Natural killer cell (primary cell): Measurements from ENCODE around the gene RECK. TPM values are rescaled to one million over a fixed set of nuclear protein-coding genes. Genes with fewer than 3 reads are reported as not detected.

Experiments
- ATAC-seq, 3 donors: fragments of 150-1000 bp in 2 of 3; fragments of 200-7000 bp in 1 of 3; cut with Tn5 transposase; 1 replicate in 1 of 3; 2 replicates in 2 of 3; pipeline ENCODE4 v1.10.0; 2021; ENCODE audit warnings: mild to moderate bottlenecking in 2 of 3, moderate library complexity in 2 of 3
- DNase-seq, 2 donors: peaks; one replicate each; pipeline versions ENCODE4 v3.0.0 to v3.0.0-alpha.2; 2013 to 2021; ENCODE audit warnings: mixed read lengths in 1 of 2
- H3K27ac ChIP-seq: one replicate; pipeline ENCODE4 v1.5.1; 2013; ENCODE audit warnings: mild to moderate bottlenecking, low read length
- H3K27me3 ChIP-seq: one replicate; pipeline ENCODE4 v1.6.1; 2013; ENCODE audit warnings: low read length; ENCODE audit not compliant: control insufficient read depth, insufficient read depth
- H3K36me3 ChIP-seq: one replicate; pipeline ENCODE4 v1.6.1; 2013; ENCODE audit warnings: low read length; ENCODE audit not compliant: control insufficient read depth, insufficient read depth
- H3K4me1 ChIP-seq: one replicate; pipeline ENCODE4 v1.6.1; 2013; ENCODE audit warnings: low read length; ENCODE audit not compliant: control insufficient read depth, insufficient read depth
- H3K4me3 ChIP-seq: one replicate; pipeline ENCODE4 v1.5.1; 2013; ENCODE audit warnings: low read length
- H3K9me3 ChIP-seq: one replicate; pipeline ENCODE4 v1.6.1; 2013; ENCODE audit warnings: low read length; ENCODE audit not compliant: control insufficient read depth, insufficient read depth
- H3K27ac Mint-ChIP-seq, 2 donors: one replicate each; pipeline ENCODE4 v1.8.0; 2022; ENCODE audit warnings: mild to moderate bottlenecking in 2 of 2, mixed read lengths in 2 of 2, moderate library complexity in 1 of 2
- H3K27me3 Mint-ChIP-seq, 2 donors: one replicate each; pipeline ENCODE4 v1.8.0; 2022; ENCODE audit warnings: low read depth in 2 of 2, mixed read lengths in 2 of 2
- H3K36me3 Mint-ChIP-seq: one replicate; pipeline ENCODE4 v1.8.0; 2022; ENCODE audit warnings: mixed read lengths
- H3K4me1 Mint-ChIP-seq, 2 donors: one replicate each; pipeline ENCODE4 v1.8.0; 2022; ENCODE audit warnings: mixed read lengths in 2 of 2
- H3K4me3 Mint-ChIP-seq: one replicate; pipeline ENCODE4 v1.8.0; 2022; ENCODE audit warnings: mild to moderate bottlenecking, moderate library complexity, mixed read lengths
- H3K9me3 Mint-ChIP-seq, 2 donors: one replicate each; pipeline ENCODE4 v1.8.0; 2022; ENCODE audit warnings: mixed read lengths in 2 of 2
- CTCF ChIP-seq: fragments of 200-600 bp; IDR thresholded peaks from one replicate; pipeline ENCODE4 v1.8.0; 2022; ENCODE audit warnings: antibody characterized with exemption
- WGBS: methylation state at CpG from one replicate; pipeline ENCODE4 v1.1.7; 2013; ENCODE audit warnings: missing lambda C conversion rate; ENCODE audit not compliant: insufficient coverage; 5-methylcytosine and 5-hydroxymethylcytosine counted together
- intact Hi-C: fragments of 100-400 bp; cut with micrococcal nuclease; formaldehyde crosslinking; loops from one replicate; pipeline ENCODE4 v1.14.2; 2022
- total RNA-seq, 4 donors: library from RNA; stranded (reverse); fragments of 120-200 nt in 1 of 4; gene quantifications; one replicate each; pipeline versions ENCODE4 v1.2.3 to v1.2.4, GENCODE V29; 2013 to 2022

RECK gene
- total RNA-seq, 3 donors from 2014 or later (not counting 1 experiment from before 2014, with no cell fraction given), result 7.4 to 10.3 (median 8.0) TPM

- H3K27me3 ChIP-seq, result peaks cover 4% of the 10 kb centered on the region
- WGBS, result 88% methylated on average over 1 of the region's 1 CpG
- no peaks in the 10 kb centered on the region for H3K36me3 ChIP-seq
- Mint-ChIP-seq H3K4me3 (no peak overlapping the region), H3K36me3 (no peaks in the 10 kb centered on the region), H3K4me1 (peaks cover 4 to 5% of the 10 kb centered on the region in 2 donors), H3K27me3 (peaks cover 41 to 78% of the 10 kb centered on the region in 2 donors), H3K27ac (no peak overlapping the region), H3K9me3 (no peaks in the 10 kb centered on the region)
- no peak for TF ChIP-seq CTCF
- DNase-seq (no peak), ATAC-seq (no peak)
- intact Hi-C loops, result no loop called here
- H3K4me3 ChIP-seq, result no peak overlapping the region
- no peaks in the 10 kb centered on the region for H3K9me3 ChIP-seq
- no peaks in the 10 kb centered on the region for H3K4me1 ChIP-seq
- H3K27ac ChIP-seq, result no peak overlapping the region
Measured at GRCh38 chr9:36005891-36006290, 30.8 kb upstream of the RECK start.

DNA sequence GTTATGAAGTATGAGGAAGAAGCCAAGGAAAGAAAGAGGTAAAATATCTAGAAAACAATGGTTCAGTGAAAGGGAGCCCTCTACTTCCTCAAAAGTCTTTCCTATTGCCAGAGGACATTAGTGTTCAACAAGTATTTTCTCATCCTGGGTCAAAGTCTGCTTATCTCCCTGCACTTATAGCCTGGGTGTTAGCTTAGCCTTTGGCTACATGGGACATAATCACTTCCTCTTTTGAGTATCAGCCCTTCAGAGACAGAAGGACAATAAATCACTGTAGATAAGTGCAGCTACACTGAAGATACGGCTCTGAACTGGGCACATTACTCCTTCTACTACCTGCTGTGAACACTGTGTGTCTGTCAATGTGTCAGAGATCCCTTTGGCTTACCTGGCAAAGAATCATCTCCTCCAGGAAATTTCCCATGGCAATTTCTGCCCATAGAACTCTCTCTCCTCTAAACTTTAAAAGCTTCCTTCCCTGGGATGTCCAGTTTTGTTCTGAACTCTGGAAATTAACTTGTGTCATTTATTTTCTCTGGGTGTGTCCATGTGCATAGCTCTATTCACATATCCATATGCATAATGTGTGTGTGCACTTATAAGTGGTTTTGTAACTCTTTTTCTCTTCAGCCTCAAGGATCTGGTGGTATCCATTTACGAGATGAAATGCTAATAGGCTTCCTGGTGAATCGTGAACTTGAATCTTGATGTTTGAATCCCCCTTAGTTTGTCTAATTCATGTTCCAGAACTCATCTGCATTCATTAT is 30.0 kb upstream of the RECK start:
- WGBS, result 66% methylated on average over 3 of the region's 3 CpGs
- Histone ChIP-seq H3K4me3 (no peak overlapping the region), H3K9me3 (no peaks in the 10 kb centered on the region), H3K36me3 (no peaks in the 10 kb centered on the region), H3K4me1 (no peaks in the 10 kb centered on the region), H3K27me3 (peaks cover 4% of the 10 kb centered on the region), H3K27ac (no peak overlapping the region)
- no peak for ATAC-seq
- H3K4me3 Mint-ChIP-seq, result no peak overlapping the region
- H3K4me1 Mint-ChIP-seq, result peaks cover 4 to 5% of the 10 kb centered on the region in 2 donors
- H3K36me3 Mint-ChIP-seq, result no peaks in the 10 kb centered on the region
- intact Hi-C loops, result no loop called here
- no peak overlapping the region for H3K27ac Mint-ChIP-seq
- no peak for TF ChIP-seq CTCF
- no peaks in the 10 kb centered on the region for H3K9me3 Mint-ChIP-seq
- peaks cover 46 to 78% of the 10 kb centered on the region in 2 donors for H3K27me3 Mint-ChIP-seq
- DNase-seq, result no peak

GRCh38 chr9:36007316-36007708 is 29.4 kb upstream of the RECK start:
- 22% methylated on average over 1 of the region's 1 CpG for WGBS
- H3K27me3 Mint-ChIP-seq, result peaks cover 46 to 78% of the 10 kb centered on the region in 2 donors
- H3K4me3 ChIP-seq, result no peak overlapping the region
- H3K9me3 ChIP-seq, result no peaks in the 10 kb centered on the region
- peaks cover 4% of the 10 kb centered on the region for H3K27me3 ChIP-seq
- no peaks in the 10 kb centered on the region for H3K36me3 Mint-ChIP-seq
- intact Hi-C loops, result no loop called here
- TF ChIP-seq CTCF, result no peak
- ATAC-seq (no peak), DNase-seq (no peak)
- H3K4me3 Mint-ChIP-seq, result no peak overlapping the region
- H3K9me3 Mint-ChIP-seq, result no peaks in the 10 kb centered on the region
- no peak overlapping the region for H3K27ac Mint-ChIP-seq
- H3K27ac ChIP-seq, result no peak overlapping the region
- peaks cover 4 to 5% of the 10 kb centered on the region in 2 donors for H3K4me1 Mint-ChIP-seq
- no peaks in the 10 kb centered on the region for H3K36me3 ChIP-seq
- H3K4me1 ChIP-seq, result no peaks in the 10 kb centered on the region

DNA sequence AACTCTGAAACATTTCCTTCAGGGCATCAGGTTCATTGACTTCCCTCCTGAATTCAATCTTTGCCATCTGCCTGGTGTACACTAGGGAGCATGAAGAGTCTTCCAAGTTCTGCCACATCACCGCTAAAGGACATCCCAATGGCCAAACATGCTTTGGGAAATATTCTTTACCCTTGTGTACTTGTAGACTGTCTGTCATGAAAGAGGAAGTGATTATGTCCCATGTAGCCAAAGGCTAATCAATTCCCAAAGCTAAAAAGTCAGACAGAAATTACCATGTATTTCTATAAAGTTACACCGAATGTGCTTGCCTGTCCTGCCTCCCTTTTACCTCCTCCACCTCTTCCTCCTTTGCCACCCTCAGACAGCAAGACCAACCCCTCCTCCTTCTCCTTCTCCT is 28.9 kb upstream of the RECK start:
- no peaks in the 10 kb centered on the region for H3K9me3 Mint-ChIP-seq
- 88% methylated on average over 2 of the region's 2 CpGs for WGBS
- Histone ChIP-seq H3K4me3 (no peak overlapping the region), H3K27me3 (peaks cover 4% of the 10 kb centered on the region), H3K9me3 (no peaks in the 10 kb centered on the region), H3K27ac (no peak overlapping the region), H3K4me1 (no peaks in the 10 kb centered on the region), H3K36me3 (no peaks in the 10 kb centered on the region)
- ATAC-seq, result no peak
- H3K4me1 Mint-ChIP-seq, result peaks cover 4 to 5% of the 10 kb centered on the region in 2 donors
- no peak for DNase-seq
- no peaks in the 10 kb centered on the region for H3K36me3 Mint-ChIP-seq
- intact Hi-C loops, result no loop called here
- no peak overlapping the region for H3K4me3 Mint-ChIP-seq
- no peak overlapping the region for H3K27ac Mint-ChIP-seq
- H3K27me3 Mint-ChIP-seq, result peaks cover 46 to 76% of the 10 kb centered on the region in 2 donors
- TF ChIP-seq CTCF, result no peak
